Kidney (tissue), 14 donors: Measurements from ENCODE around the gene MSX1. TPM values are rescaled to one million over a fixed set of nuclear protein-coding genes. Genes with fewer than 3 reads are reported as not detected.

Experiments used
- DNase-seq, 5 donors: peaks; one replicate each; pipeline ENCODE4 v3.0.0-alpha.2; 2013 to 2020
- FAIRE-seq: peaks from 2 replicates; lab custom pipeline; 2012; peaks lifted over from hg19 to GRCh38; lab: Jason Lieb, UNC
- H3K27ac ChIP-seq, 2 donors: one replicate each; pipeline ENCODE4 v1.7.0; 2013; ENCODE audit warnings: low read depth in 2 of 2, low read length in 2 of 2, inconsistent platforms in 1 of 2
- H3K27me3 ChIP-seq: one replicate; pipeline ENCODE4 v1.7.1; 2013; ENCODE audit warnings: low read length, inconsistent platforms; ENCODE audit not compliant: control insufficient read depth, insufficient read depth
- H3K36me3 ChIP-seq, 3 donors: one replicate each; pipeline versions ENCODE4 v1.7.0 to v1.7.1; 2013; ENCODE audit warnings: low read length in 3 of 3, control low read depth in 1 of 3, inconsistent platforms in 1 of 3; ENCODE audit not compliant: insufficient read depth in 3 of 3, control insufficient read depth in 2 of 3
- H3K4me1 ChIP-seq, 3 donors: one replicate each; pipeline versions ENCODE4 v1.7.0 to v1.7.1; 2013; ENCODE audit warnings: low read length in 3 of 3, inconsistent platforms in 1 of 3, low read depth in 1 of 3; ENCODE audit not compliant: control insufficient read depth in 2 of 3, insufficient read depth in 2 of 3
- H3K4me3 ChIP-seq, 3 donors: one replicate each; pipeline versions ENCODE4 v1.7.0 to v1.8.1; 2013; ENCODE audit warnings: low read length in 3 of 3, control low read depth in 1 of 3, inconsistent platforms in 1 of 3
- H3K9ac ChIP-seq, 3 donors: one replicate each; pipeline versions ENCODE4 v1.7.0 to v1.7.1; 2013; ENCODE audit warnings: low read length in 3 of 3, control low read depth in 1 of 3, inconsistent platforms in 1 of 3
- H3K9me3 ChIP-seq, 3 donors: one replicate each; pipeline versions ENCODE4 v1.7.0 to v1.7.1; 2013; ENCODE audit warnings: low read length in 3 of 3, control low read depth in 1 of 3, inconsistent platforms in 1 of 3; ENCODE audit not compliant: control insufficient read depth in 2 of 3, insufficient read depth in 1 of 3
- intact Hi-C: fragments of 100-400 bp; cut with DNase I; formaldehyde crosslinking; loops from one replicate; pipeline ENCODE4 v1.11.1; 2022
- polyA plus RNA-seq: library from polyadenylated mRNA; stranded (reverse); fragments of 350-450 nt; fragmentation: Illumina TruSeq; extraction: RNeasy Lipid Tissue Mini Kit (QIAGEN cat#74804); gene quantifications from one replicate; pipeline ENCODE4 v1.2.3, GENCODE V29; 2014; ENCODE audit warnings: low read depth, low replicate concordance; ENCODE audit not compliant: insufficient read depth
- total RNA-seq: library from RNA; stranded (reverse); fragmentation: NEBNext Ultra II Directional; extraction: Animal tissue kit (Norgen Biotek cat#: 25700); gene quantifications from one replicate; pipeline ENCODE4 v1.2.1, GENCODE V29; 2021
- TF ChIP-seq, protein P1 (sequence below): IDR thresholded peaks from 3 replicates; pipeline ENCODE4 v1.5.1; 2012; ENCODE audit warnings: mild to moderate bottlenecking, moderate library complexity, borderline replicate concordance; ENCODE audit not compliant: insufficient read depth; ENCODE audit errors: extremely low read depth
- donor health status: control.
- donor health status: control.
- donor health status: control.
- donor health status: control.
- donor health status: control.
- donor health status: DM: yes; HTN: yes; CAD: no.
- donor health status: Normal renal cell carcinoma (clear cell type).

The MSX1 gene
- total and polyA plus RNA-seq, 2 donors from 2014 or later = 2.3 to 3.0 TPM

GRCh38 chr4:4852591-4853362 is 6.7 kb upstream of the MSX1 start:
- no peaks in the 10 kb centered on the region for H3K36me3 ChIP-seq
- no peak for FAIRE-seq
- no peak overlapping the region for H3K9ac ChIP-seq
- peaks cover 0 to 12% (median 6%) of the 10 kb centered on the region in 3 donors for H3K4me1 ChIP-seq
- intact Hi-C loops = no loop called here
- DNase-seq = peak in 4 of 5 donors; percentile 54 to 73 (median 58)
- H3K27ac ChIP-seq = no peak overlapping the region
- peak overlapping the region in 2 of 3 donors; percentile 0 to 39 for H3K4me3 ChIP-seq
- H3K9me3 ChIP-seq = no peaks in the 10 kb centered on the region
- TF ChIP-seq, protein P1, sequence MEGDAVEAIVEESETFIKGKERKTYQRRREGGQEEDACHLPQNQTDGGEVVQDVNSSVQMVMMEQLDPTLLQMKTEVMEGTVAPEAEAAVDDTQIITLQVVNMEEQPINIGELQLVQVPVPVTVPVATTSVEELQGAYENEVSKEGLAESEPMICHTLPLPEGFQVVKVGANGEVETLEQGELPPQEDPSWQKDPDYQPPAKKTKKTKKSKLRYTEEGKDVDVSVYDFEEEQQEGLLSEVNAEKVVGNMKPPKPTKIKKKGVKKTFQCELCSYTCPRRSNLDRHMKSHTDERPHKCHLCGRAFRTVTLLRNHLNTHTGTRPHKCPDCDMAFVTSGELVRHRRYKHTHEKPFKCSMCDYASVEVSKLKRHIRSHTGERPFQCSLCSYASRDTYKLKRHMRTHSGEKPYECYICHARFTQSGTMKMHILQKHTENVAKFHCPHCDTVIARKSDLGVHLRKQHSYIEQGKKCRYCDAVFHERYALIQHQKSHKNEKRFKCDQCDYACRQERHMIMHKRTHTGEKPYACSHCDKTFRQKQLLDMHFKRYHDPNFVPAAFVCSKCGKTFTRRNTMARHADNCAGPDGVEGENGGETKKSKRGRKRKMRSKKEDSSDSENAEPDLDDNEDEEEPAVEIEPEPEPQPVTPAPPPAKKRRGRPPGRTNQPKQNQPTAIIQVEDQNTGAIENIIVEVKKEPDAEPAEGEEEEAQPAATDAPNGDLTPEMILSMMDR = no peak
- peaks cover 54% of the 10 kb centered on the region for H3K27me3 ChIP-seq

- peaks cover 0 to 12% (median 6%) of the 10 kb centered on the region in 3 donors for H3K4me1 ChIP-seq
- no peak overlapping the region for H3K27ac ChIP-seq
- H3K9me3 ChIP-seq = no peaks in the 10 kb centered on the region
- DNase-seq = peak in 3 of 5 donors; percentile 38 to 55 (median 52)
- FAIRE-seq = no peak
- H3K27me3 ChIP-seq = peaks cover 60% of the 10 kb centered on the region
- H3K9ac ChIP-seq = no peak overlapping the region
- H3K36me3 ChIP-seq = no peaks in the 10 kb centered on the region
- intact Hi-C loops = no loop called here
- TF ChIP-seq, protein P1 = no peak
- peak overlapping the region in 1 of 3 donors; percentile 39 for H3K4me3 ChIP-seq
Observed at GRCh38 chr4:4853371-4853823, 6.1 kb upstream of the MSX1 start.

DNA sequence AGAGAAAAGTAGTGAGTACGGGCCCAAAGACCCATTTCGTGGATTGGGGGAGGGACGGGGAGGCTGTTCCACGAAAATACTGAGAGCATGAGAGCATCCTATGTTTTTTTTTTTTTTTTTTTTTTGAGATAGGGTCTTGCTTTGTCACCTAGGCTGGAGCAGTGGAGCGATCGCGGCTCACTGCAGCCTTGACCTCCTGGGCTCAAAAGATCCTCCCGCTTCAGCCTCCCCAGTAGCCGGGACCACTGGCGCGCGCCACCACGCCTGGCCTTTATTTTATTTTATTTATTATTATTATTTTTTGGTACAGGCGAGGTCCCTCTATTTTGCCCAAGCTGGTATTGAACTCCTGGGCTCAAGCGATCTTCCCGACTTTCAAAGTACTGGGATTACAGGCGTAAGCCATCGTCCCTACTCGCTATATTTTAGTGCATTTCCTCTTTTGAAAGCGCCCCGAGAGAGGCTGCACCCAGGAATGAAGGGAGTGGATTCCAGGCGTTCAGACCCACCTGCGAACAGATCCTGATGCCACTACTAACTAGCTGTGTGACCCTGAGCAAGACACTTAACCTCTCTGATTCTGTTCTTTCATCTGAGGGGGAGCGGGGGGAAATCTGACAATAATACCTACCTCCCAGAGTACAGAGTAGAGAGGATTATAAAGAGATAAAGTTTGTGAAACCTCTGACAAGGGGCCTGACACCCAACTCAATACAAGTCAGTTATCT is 5.4 kb upstream of the MSX1 start:
- intact Hi-C loops = no loop called here
- Histone ChIP-seq H3K9me3 (no peaks in the 10 kb centered on the region), H3K27me3 (peaks cover 57% of the 10 kb centered on the region), H3K9ac (no peak overlapping the region), H3K4me3 (no peak overlapping the region), H3K4me1 (peaks cover 0 to 12% (median 6%) of the 10 kb centered on the region in 3 donors), H3K27ac (no peak overlapping the region), H3K36me3 (no peaks in the 10 kb centered on the region)
- DNase-seq (peak in 1 of 5 donors; percentile 39), FAIRE-seq (no peak)
- TF ChIP-seq, protein P1 = no peak
